ENCODE data around the gene TMEM243.
"Not testable (repeated sequence)": the region's sequence is repeated elsewhere in the genome, so short reads cannot be mapped to it uniquely, and the experiment has no call there.

The TMEM243 gene

GRCh38 chr7:87212498-87212897 lies 7.0 kb downstream of the TMEM243 start:
- Histone ChIP-seq H3K9me3 (replicated peaks; ENCODE audit: insufficient read depth, low read length) (no peaks in the 10 kb centered on the region), H2AFZ (ENCODE audit: low read length) (no peak overlapping the region), H3K4me1 (ENCODE audit: low read length) (peaks cover 29% of the 10 kb centered on the region), H3K79me2 (ENCODE audit: low read length) (peaks cover 93% of the 10 kb centered on the region), H3K9ac (ENCODE audit: low read length) (no peak overlapping the region), H3K9me2 (replicated peaks; ENCODE audit: insufficient read depth, low read length) (no peaks in the 10 kb centered on the region), H3K4me3 (ENCODE audit: low read length) (no peak overlapping the region), H4K20me1 (ENCODE audit: insufficient read depth, low read length) (peaks cover 14% of the 10 kb centered on the region; the same call in 1 of the 2 replicates), H3F3A (ENCODE audit: insufficient read depth, low read length) (peaks cover 14% of the 10 kb centered on the region), H3K4me2 (ENCODE audit: low read depth, low read length) (no peak overlapping the region; the same call in 1 of the 2 replicates), H3K27ac (ENCODE audit: low read length) (no peak overlapping the region), H3K27me3 (replicated peaks; ENCODE audit: insufficient read depth, low read length) (no peaks in the 10 kb centered on the region), H3K36me3 (replicated peaks; ENCODE audit: insufficient read depth, low read length) (0 out of 2 replicates have a peak, but pooled peaks cover 4% of the 10 kb centered on the region)
- TF ChIP-seq EZH2phosphoT487 (IDR thresholded peaks at IDR 0.05; ENCODE audit: low read length), result no peak
- DNase-seq, result no peak

GRCh38 chr7:87210506-87210905 lies 9.0 kb downstream of the TMEM243 start:
- Histone ChIP-seq H3K27ac (ENCODE audit: low read length) (no peak overlapping the region), H3K4me2 (ENCODE audit: low read depth, low read length) (no peak overlapping the region), H3K9me2 (replicated peaks; ENCODE audit: insufficient read depth, low read length) (no peaks in the 10 kb centered on the region), H3K27me3 (replicated peaks; ENCODE audit: insufficient read depth, low read length) (no peaks in the 10 kb centered on the region), H3K4me3 (ENCODE audit: low read length) (no peak overlapping the region), H2AFZ (ENCODE audit: low read length) (no peak overlapping the region), H4K20me1 (ENCODE audit: insufficient read depth, low read length) (peaks cover 14% of the 10 kb centered on the region; the same call in 1 of the 2 replicates), H3K79me2 (ENCODE audit: low read length) (peaks cover 96% of the 10 kb centered on the region), H3K9ac (ENCODE audit: low read length) (no peak overlapping the region), H3K4me1 (ENCODE audit: low read length) (peaks cover 15% of the 10 kb centered on the region), H3K36me3 (replicated peaks; ENCODE audit: insufficient read depth, low read length) (0 out of 2 replicates have a peak, but pooled peaks cover 8% of the 10 kb centered on the region), H3F3A (ENCODE audit: insufficient read depth, low read length) (no peaks in the 10 kb centered on the region), H3K9me3 (replicated peaks; ENCODE audit: insufficient read depth, low read length) (no peaks in the 10 kb centered on the region; the same call in 1 of the 2 replicates)
- DNase-seq, result no peak
- TF ChIP-seq EZH2phosphoT487 (IDR thresholded peaks at IDR 0.05; ENCODE audit: low read length) (no peak), CTCF (IDR thresholded peaks at IDR 0.05; ENCODE audit: low read length) (no peak), EZH2 (optimal IDR thresholded peaks at IDR 0.05; ENCODE audit: low read depth, low read length) (no peak)

GRCh38 chr7:87209295-87209924 lies 10.1 kb downstream of the TMEM243 start:
- Histone ChIP-seq H3K79me2 (ENCODE audit: low read length) (peaks cover 96% of the 10 kb centered on the region), H3K9ac (ENCODE audit: low read length) (no peak overlapping the region), H3K9me3 (replicated peaks; ENCODE audit: insufficient read depth, low read length) (no peaks in the 10 kb centered on the region; the same call in 1 of the 2 replicates), H3K4me3 (ENCODE audit: low read length) (no peak overlapping the region), H3K9me2 (replicated peaks; ENCODE audit: insufficient read depth, low read length) (no peaks in the 10 kb centered on the region), H3K4me1 (ENCODE audit: low read length) (peaks cover 14% of the 10 kb centered on the region), H3K4me2 (ENCODE audit: low read depth, low read length) (no peak overlapping the region), H3K27me3 (replicated peaks; ENCODE audit: insufficient read depth, low read length) (no peaks in the 10 kb centered on the region), H3K27ac (ENCODE audit: low read length) (no peak overlapping the region), H3F3A (ENCODE audit: insufficient read depth, low read length) (no peaks in the 10 kb centered on the region), H4K20me1 (ENCODE audit: insufficient read depth, low read length) (peaks cover 14% of the 10 kb centered on the region; the same call in 1 of the 2 replicates), H3K36me3 (replicated peaks; ENCODE audit: insufficient read depth, low read length) (0 out of 2 replicates have a peak, but pooled peaks cover 8% of the 10 kb centered on the region), H2AFZ (ENCODE audit: low read length) (no peak overlapping the region)
- no peak for DNase-seq
- no peak for TF ChIP-seq CTCF (IDR thresholded peaks at IDR 0.05; ENCODE audit: low read length)
- TF ChIP-seq EZH2phosphoT487 (IDR thresholded peaks at IDR 0.05; ENCODE audit: low read length), result no peak
- TF ChIP-seq EZH2 (optimal IDR thresholded peaks at IDR 0.05; ENCODE audit: low read depth, low read length), result no peak

- Histone ChIP-seq H3F3A (ENCODE audit: insufficient read depth, low read length) (0 out of 2 replicates have a peak, but pooled peaks cover 2% of the 10 kb centered on the region), H2AFZ (ENCODE audit: low read length) (no peak overlapping the region), H4K20me1 (ENCODE audit: insufficient read depth, low read length) (peaks cover 8% of the 10 kb centered on the region; the same call in 1 of the 2 replicates), H3K27me3 (replicated peaks; ENCODE audit: insufficient read depth, low read length) (no peaks in the 10 kb centered on the region), H3K4me3 (ENCODE audit: low read length) (no peak overlapping the region), H3K27ac (ENCODE audit: low read length) (no peak overlapping the region), H3K4me1 (ENCODE audit: low read length) (no peaks in the 10 kb centered on the region), H3K36me3 (replicated peaks; ENCODE audit: insufficient read depth, low read length) (0 out of 2 replicates have a peak, but pooled peaks cover 8% of the 10 kb centered on the region), H3K9ac (ENCODE audit: low read length) (no peak overlapping the region), H3K79me2 (ENCODE audit: low read length) (peaks cover 96% of the 10 kb centered on the region), H3K4me2 (ENCODE audit: low read depth, low read length) (no peak overlapping the region), H3K9me2 (replicated peaks; ENCODE audit: insufficient read depth, low read length) (no peaks in the 10 kb centered on the region), H3K9me3 (replicated peaks; ENCODE audit: insufficient read depth, low read length) (no peaks in the 10 kb centered on the region; the same call in 1 of the 2 replicates)
- DNase-seq, result no peak
- TF ChIP-seq EZH2 (optimal IDR thresholded peaks at IDR 0.05; ENCODE audit: low read depth, low read length), result no peak
- TF ChIP-seq CTCF (IDR thresholded peaks at IDR 0.05; ENCODE audit: low read length), result no peak
- TF ChIP-seq EZH2phosphoT487 (IDR thresholded peaks at IDR 0.05; ENCODE audit: low read length), result no peak
Observed at GRCh38 chr7:87206361-87206760, 13.2 kb downstream of the TMEM243 start.

- H3K4me3 ChIP-seq (ENCODE audit: low read length); H3K4me2 ChIP-seq (ENCODE audit: low read depth, low read length); H3K27ac ChIP-seq (ENCODE audit: low read length): not testable (repeated sequence)
Observed at GRCh38 chr7:87205701-87206100, 13.8 kb downstream of the TMEM243 start.

More at GRCh38 chr7:87205701-87206100, 13.8 kb downstream of the TMEM243 start:
- H3F3A ChIP-seq (ENCODE audit: insufficient read depth, low read length); H4K20me1 ChIP-seq (ENCODE audit: insufficient read depth, low read length); DNase-seq; H2AFZ ChIP-seq (ENCODE audit: low read length); H3K4me1 ChIP-seq (ENCODE audit: low read length); H3K9me3 ChIP-seq (replicated peaks; ENCODE audit: insufficient read depth, low read length); H3K27me3 ChIP-seq (replicated peaks; ENCODE audit: insufficient read depth, low read length); H3K9ac ChIP-seq (ENCODE audit: low read length); H3K36me3 ChIP-seq (replicated peaks; ENCODE audit: insufficient read depth, low read length); H3K9me2 ChIP-seq (replicated peaks; ENCODE audit: insufficient read depth, low read length): not testable (repeated sequence)
- H3K79me2 ChIP-seq (ENCODE audit: low read length), result peaks cover 96% of the 10 kb centered on the region
